Thoracic aorta (tissue), 2 donors: ENCODE data around the gene SLC44A1. TPM values are rescaled to one million over a fixed set of nuclear protein-coding genes. Genes with fewer than 3 reads are reported as not detected.

Experiments used
- ATAC-seq: fragments of 150-250 bp; one replicate; pipeline ENCODE4 v1.8.0; 2017; ENCODE audit warnings: low read depth; ENCODE audit not compliant: insufficient number of reproducible peaks, low FRiP score
- DNase-seq: peaks from one replicate; pipeline ENCODE4 v3.0.0-alpha.2; 2020; ENCODE audit warnings: low spot score
- H3K27ac ChIP-seq, 2 donors: fragments of 200-600 bp; sonication (generic); 1 replicate in 1 of 2; 2 replicates in 1 of 2; pipeline ENCODE4 v1.5.1; 2016; ENCODE audit warnings: mild to moderate bottlenecking in 2 of 2, moderate library complexity in 2 of 2
- H3K27me3 ChIP-seq: fragments of 200-600 bp; sonication (generic); replicated peaks from 2 replicates; pipeline ENCODE4 v1.6.0; 2016; ENCODE audit warnings: mild to moderate bottlenecking; ENCODE audit not compliant: insufficient read depth
- H3K36me3 ChIP-seq: fragments of 200-600 bp; sonication (generic); one replicate; pipeline ENCODE4 v1.5.1; 2016
- H3K4me1 ChIP-seq, 2 donors: fragments of 200-600 bp; sonication (generic); 1 replicate in 1 of 2; 2 replicates in 1 of 2; pipeline versions ENCODE4 v1.5.1 to v1.6.0; 2016; ENCODE audit warnings: low read depth in 2 of 2, mild to moderate bottlenecking in 1 of 2; ENCODE audit not compliant: control insufficient read depth in 1 of 2
- H3K4me3 ChIP-seq: fragments of 200-600 bp; sonication (generic); 2 replicates; pipeline ENCODE4 v1.5.1; 2016; ENCODE audit warnings: mild to moderate bottlenecking
- H3K9me3 ChIP-seq: fragments of 200-600 bp; sonication (generic); 2 replicates; pipeline ENCODE4 v1.5.1; 2016
- total RNA-seq, 2 donors: library from RNA; depleted of rRNA; stranded (reverse); fragments of >200 nt; gene quantifications; one replicate each; pipeline versions ENCODE4 v1.1.0 to v1.2.3, GENCODE V29; 2016
- TF ChIP-seq, protein P1 (sequence below): fragments of 200-600 bp; sonication (generic); IDR thresholded peaks from one replicate; pipeline ENCODE4 v1.5.1; 2019; ENCODE audit warnings: antibody characterized with exemption

SLC44A1 gene
- total RNA-seq, 2 donors from 2014 or later = 33.9 to 58.8 TPM

DNA sequence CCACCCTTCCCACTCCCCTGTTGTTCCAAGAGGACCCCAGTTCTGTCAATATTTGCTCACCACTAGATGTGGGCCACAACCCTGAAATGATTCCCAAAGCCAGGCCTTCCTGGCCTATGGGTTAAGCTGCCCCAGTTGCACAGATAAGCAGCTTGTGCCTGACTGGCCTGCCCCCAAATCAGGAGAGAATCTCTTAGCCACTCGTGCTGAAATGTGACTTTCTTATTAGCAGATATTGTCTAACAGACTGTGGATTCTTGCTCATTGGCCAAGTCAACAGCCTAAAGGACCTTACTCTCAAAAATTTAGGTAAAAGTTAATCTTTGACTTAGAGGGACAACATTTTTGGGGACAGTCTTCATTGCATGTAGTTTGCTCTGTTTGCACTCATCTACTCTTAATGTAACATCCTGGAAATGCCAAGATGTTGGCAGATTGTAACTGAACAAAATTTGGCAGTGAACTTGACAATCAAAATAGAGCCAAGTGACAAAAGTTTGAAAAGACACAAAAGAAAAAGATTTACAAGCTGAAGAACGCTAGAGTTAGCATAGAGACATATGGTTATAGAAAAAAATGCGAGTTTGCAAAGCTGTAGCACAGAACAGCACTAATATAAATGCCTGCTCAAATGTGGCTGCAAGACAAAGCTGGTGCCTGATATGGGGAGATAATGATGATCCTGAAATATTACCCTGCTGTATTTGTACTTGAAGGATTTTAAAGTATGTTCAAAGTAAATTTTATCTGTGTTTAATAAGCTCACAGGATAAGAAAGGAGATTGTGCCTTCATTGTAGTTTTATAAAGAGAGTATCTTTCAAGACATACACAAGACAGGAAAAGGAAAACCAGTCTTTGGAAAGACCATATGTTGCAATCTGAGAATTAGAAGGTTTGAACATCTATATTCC is 174.4 kb downstream of the SLC44A1 start:
- no peaks in the 10 kb centered on the region for H3K9me3 ChIP-seq
- H3K27me3 ChIP-seq = no peaks in the 10 kb centered on the region
- no peak overlapping the region for H3K27ac ChIP-seq
- no peaks in the 10 kb centered on the region for H3K36me3 ChIP-seq
- ATAC-seq = no peak
- no peak overlapping the region for H3K4me3 ChIP-seq
- no peak for DNase-seq
- no peaks in the 10 kb centered on the region for H3K4me1 ChIP-seq
- TF ChIP-seq, protein P1, sequence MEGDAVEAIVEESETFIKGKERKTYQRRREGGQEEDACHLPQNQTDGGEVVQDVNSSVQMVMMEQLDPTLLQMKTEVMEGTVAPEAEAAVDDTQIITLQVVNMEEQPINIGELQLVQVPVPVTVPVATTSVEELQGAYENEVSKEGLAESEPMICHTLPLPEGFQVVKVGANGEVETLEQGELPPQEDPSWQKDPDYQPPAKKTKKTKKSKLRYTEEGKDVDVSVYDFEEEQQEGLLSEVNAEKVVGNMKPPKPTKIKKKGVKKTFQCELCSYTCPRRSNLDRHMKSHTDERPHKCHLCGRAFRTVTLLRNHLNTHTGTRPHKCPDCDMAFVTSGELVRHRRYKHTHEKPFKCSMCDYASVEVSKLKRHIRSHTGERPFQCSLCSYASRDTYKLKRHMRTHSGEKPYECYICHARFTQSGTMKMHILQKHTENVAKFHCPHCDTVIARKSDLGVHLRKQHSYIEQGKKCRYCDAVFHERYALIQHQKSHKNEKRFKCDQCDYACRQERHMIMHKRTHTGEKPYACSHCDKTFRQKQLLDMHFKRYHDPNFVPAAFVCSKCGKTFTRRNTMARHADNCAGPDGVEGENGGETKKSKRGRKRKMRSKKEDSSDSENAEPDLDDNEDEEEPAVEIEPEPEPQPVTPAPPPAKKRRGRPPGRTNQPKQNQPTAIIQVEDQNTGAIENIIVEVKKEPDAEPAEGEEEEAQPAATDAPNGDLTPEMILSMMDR = no peak

DNA sequence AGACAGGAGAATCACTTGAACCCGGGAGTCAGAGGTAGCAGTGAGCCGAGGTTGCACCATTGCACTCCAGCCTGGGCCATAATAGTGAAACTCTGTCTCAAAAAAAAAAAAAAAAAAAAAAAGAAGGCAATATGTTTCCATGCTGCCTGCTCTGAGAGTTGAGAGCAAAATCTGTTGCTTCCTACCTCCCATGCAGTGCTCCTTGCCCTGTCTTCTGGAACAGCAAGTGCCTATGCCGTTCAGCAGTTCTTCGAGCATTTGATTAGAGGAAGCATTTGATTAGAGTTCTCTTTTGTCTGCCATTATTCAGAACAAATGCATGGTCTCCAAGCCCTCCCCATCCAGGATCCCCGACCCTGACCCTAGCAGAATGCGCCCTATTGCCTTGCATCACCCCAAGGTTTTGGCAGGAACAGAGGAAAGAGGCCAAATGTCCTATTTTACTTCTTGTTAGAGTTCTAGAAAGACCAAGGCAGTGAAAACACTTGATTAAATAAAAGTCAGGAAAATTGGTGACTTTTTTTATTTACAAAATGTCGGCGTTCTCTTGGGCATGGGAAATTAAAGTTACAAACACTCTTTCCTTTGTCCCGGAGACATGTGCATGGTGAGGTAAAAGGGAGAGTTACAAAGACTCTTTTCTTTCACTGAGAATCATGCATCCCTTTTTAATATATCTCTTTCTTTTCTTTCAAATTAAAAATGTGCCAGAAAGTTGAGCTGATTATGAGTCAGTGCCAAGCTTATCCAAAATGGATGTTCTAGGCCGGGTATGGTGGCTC is 175.6 kb downstream of the SLC44A1 start:
- Histone ChIP-seq H3K27ac (no peak overlapping the region), H3K36me3 (no peaks in the 10 kb centered on the region), H3K27me3 (no peaks in the 10 kb centered on the region), H3K9me3 (no peaks in the 10 kb centered on the region), H3K4me1 (no peaks in the 10 kb centered on the region), H3K4me3 (no peak overlapping the region)
- no peak for DNase-seq
- ATAC-seq = no peak
- TF ChIP-seq, protein P1 = no peak

DNA sequence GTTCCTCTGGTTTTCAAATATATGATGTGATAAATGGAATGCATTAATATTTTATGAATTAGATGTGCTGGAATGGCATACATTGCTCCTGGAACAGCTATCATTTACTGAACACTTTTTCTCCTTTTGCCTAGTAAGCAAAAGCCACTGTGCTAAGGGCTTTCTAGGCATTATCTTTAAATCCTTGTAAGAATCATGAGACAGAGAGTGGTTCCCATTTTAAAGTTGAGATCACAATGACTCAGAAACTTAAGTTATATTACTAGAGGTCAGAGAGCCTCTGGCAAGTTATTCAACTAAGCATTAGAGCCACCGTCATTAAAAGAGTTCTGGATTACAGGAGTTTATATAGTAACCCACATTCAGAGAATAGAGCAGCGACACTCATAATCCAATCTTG is 176.7 kb downstream of the SLC44A1 start:
- Histone ChIP-seq H3K9me3 (no peaks in the 10 kb centered on the region), H3K27ac (no peak overlapping the region), H3K27me3 (no peaks in the 10 kb centered on the region), H3K36me3 (no peaks in the 10 kb centered on the region), H3K4me3 (no peak overlapping the region), H3K4me1 (no peaks in the 10 kb centered on the region)
- ATAC-seq (no peak), DNase-seq (no peak)
- TF ChIP-seq, protein P1 = no peak

DNA sequence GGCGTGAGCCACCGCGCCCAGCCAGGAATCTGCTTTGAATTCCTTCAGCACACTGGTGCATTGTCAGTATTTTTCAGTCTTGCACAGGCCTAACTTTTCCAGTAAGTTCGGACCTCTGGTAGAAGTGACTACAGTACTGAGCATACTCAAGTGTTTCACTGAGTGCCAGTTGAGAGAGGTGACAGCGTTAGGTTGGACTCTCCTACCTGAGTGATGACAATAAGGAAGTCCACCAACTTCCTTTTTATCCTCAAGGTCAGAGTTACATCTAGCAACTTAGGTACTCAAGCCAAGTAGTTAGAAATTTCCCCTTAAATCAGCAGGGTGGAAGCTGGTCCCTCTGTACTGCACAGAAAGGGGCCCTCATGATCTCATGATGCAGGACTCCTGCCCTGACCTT is 177.4 kb downstream of the SLC44A1 start:
- Histone ChIP-seq H3K9me3 (no peaks in the 10 kb centered on the region), H3K27ac (no peak overlapping the region), H3K36me3 (no peaks in the 10 kb centered on the region), H3K4me1 (no peaks in the 10 kb centered on the region), H3K27me3 (no peaks in the 10 kb centered on the region), H3K4me3 (no peak overlapping the region)
- DNase-seq (no peak), ATAC-seq (no peak)
- TF ChIP-seq, protein P1 = no peak

DNA sequence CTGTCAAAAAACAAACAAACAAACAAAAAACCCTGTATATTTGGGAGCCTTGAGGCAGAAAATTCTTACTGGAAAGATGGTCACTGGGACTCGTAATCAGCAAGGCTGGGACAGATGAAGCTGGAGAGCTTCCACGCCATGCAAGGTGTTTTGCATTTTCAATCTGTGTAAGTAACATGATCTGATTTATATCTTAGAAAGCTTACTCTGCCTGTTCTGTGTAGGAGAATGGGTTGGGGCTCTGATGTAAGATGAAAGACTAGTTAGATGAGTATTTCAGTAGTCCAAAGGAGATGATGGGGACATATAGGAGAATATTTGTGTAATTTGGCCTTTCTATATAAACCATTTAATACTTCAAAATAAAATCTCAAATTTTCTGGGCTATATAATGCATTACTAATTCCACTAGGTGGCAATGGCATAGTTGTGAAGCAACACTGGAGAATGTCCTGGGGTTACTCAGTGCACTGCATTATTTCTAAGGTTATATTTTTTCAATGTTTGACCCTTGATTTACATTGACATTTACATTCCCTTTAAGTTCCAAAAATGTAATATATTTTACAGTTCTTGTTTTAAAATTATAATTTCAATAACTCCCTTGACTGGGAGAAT is 181.5 kb downstream of the SLC44A1 start:
- no peak for ATAC-seq

More for the DNA sequence above, 181.5 kb downstream of the SLC44A1 start:
- Histone ChIP-seq H3K9me3 (no peaks in the 10 kb centered on the region), H3K27ac (no peak overlapping the region), H3K27me3 (no peaks in the 10 kb centered on the region), H3K4me3 (no peak overlapping the region), H3K36me3 (no peaks in the 10 kb centered on the region), H3K4me1 (no peaks in the 10 kb centered on the region)
- no peak for DNase-seq
- TF ChIP-seq, protein P1 = peak; percentile 34
